TTC549 (cell line): ENCODE data around the gene STRA8.

Experiments used
- FAIRE-seq: peaks from 2 replicates; lab custom pipeline; 2012; peaks lifted over from hg19 to GRCh38; lab: Jason Lieb, UNC

STRA8 gene

GRCh38 chr7:135239263-135239662 is 5.6 kb downstream of the STRA8 start:
- FAIRE-seq = no peak

DNA sequence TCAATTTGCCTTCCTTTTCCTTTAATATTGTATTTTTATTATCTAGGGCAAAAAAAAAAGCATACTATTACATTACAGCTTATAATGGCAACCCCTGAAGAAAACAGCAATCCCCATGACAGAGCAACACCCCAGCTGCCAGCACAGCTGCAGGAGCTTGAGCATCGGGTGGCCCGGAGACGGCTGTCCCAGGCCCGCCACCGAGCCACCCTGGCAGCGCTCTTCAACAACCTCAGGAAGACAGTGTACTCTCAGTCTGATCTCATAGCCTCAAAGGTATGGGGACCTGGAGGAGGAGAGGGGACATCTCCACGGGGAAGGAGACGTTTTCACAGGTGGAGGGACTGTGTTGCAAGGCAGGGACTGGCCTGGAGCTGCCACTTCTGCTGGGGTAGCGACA is 6.8 kb downstream of the STRA8 start:
- FAIRE-seq = no peak

- no peak for FAIRE-seq
Observed at GRCh38 chr7:135242096-135242684, 8.6 kb downstream of the STRA8 start.

- FAIRE-seq = no peak
Observed at GRCh38 chr7:135245226-135246190, 11.9 kb downstream of the STRA8 start.

GRCh38 chr7:135246191-135246825 is 12.7 kb downstream of the STRA8 start:
- FAIRE-seq = no peak

DNA sequence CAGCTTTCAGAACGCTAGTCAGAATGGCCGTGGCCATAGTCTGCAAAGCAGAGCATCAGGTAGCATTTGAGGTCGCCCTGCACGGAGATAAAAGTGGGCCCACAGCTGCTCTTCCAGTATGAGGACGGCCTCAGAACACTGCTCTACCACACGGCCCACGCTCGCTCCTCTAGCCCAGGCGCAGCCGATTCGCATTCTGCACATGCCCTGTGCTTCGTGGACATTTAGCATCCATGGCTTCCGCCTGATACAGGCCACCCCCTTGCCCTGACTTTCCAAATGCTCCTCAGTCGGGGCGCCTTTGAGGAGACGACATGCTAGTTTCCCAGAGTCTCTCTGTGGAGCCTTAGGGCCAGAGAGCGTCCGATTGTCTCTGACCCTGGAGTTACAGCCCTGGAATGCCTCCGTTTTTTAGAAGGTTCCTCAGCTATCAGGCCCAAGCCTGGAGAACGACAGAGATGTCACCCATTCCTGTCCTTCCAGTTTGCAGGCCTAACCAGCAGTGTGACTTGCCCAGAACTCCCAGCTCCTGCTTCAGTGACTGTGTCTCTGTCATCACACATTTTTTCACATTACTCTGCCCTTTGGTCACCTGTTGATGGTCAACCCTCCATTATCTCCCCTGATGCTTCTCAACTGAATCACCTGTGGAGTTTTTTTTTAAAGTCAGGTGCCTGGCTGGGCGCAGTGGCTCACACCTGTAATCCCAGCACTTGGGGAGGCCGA is 14.3 kb downstream of the STRA8 start:
- FAIRE-seq = no peak

DNA sequence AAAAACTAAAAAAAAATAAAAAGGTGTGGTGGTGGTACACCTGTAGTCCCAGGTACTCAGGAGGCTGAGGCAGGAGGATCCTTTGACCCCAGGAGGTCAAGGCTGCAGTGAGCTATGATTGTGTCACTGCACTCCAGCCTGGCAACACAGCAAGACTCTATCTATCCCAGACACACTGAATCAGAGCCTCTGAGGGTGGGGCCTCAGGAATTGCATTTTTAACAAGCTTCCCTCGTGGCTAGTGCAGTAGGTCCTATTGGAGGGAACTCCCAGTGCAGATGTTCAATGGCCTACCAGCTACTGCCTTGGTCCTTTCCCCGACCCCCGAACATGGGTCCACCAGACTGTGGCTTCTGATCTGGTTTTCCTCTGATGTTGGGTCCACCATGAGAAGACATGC is 14.9 kb downstream of the STRA8 start:
- FAIRE-seq = no peak

GRCh38 chr7:135251496-135252391 is 18.1 kb downstream of the STRA8 start:
- no peak for FAIRE-seq

GRCh38 chr7:135253851-135254771 is 20.5 kb downstream of the STRA8 start:
- no peak for FAIRE-seq

DNA sequence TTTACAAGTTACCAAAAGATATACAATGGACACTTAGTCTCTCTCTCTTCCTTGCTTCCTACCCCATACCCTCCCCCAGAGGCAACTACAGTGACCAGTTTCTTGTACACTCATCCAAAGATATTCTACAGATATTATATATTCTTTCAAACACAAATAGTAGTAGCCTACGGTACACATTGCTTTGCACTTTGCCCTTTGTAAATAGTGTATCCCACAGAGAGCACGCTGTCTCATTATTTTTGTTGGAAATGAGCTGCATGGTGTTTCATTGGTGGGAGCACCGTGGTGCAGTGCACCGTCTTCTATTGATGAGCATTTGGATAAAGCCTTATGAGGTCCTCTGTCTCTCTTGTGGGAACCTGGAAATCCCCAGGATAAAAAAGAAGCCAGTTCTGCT is 24.2 kb downstream of the STRA8 start:
- no peak for FAIRE-seq

GRCh38 chr7:135258585-135258984 is 24.9 kb downstream of the STRA8 start:
- no peak for FAIRE-seq

DNA sequence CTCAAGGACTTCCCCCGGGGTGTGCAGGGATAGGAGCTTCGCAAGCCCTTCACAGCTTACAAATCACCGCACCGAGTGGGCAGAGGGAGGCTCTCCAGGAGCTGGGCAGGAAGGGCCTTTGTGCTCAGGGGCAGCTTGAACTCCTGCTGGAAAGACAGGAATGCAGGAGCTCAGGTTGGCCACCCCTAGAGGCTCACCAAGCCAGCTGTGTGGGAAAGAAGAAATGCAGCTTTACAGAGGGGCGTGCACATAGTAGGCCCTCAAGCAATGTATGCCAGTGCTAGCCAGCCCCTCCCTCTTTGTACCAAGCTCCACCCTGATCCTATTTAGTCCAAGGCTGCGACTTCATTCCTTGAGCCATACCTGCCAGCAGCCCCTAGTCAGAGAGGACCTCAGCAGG is 26.1 kb downstream of the STRA8 start:
- no peak for FAIRE-seq

- no peak for FAIRE-seq
Observed at GRCh38 chr7:135260470-135260869, 26.8 kb downstream of the STRA8 start.

GRCh38 chr7:135260930-135261721 is 27.5 kb downstream of the STRA8 start:
- no peak for FAIRE-seq

- FAIRE-seq = no peak
Observed at GRCh38 chr7:135262623-135263320, 29.1 kb downstream of the STRA8 start.

DNA sequence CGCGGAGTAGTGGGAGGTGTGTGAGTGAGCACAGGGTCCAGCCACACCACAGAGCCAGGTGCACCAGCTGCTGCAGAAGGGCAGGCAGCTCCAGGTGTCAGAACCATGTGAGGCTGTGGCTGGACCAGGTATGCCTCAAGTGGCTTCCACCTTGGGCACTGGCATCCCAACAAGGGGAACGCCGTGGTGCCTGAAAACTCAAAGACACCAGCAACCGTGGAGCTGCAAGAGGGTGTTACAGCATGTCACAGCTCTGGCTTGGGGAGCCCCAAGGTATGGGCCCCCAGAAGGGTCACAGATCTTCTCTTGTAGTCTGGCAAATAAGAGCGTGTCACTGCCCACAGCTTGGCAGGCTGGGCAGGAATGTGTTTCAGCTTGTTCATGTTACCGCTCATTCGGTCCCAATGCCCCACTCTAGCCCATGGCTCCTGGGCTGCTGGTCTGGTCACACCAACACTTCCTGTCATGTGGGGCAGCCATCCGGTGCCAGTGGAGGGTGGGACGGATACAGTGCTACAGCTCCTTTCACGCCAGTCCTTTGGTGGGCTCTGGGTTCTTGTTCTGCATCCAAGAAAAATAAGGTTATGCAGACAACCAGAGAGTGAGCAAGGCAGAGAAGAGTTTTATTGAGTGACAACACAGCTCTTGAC is 29.8 kb downstream of the STRA8 start:
- FAIRE-seq = no peak

GRCh38 chr7:135265637-135266036 is 32.0 kb downstream of the STRA8 start:
- FAIRE-seq = no peak

GRCh38 chr7:135269921-135270320 is 36.3 kb downstream of the STRA8 start:
- no peak for FAIRE-seq
